PC-9 (cell line): ENCODE results near the gene LRRC1.
A peak's percentile ranks its signal among the peaks of the same experiment; 100 is the strongest.

ENCODE experiments used
- EZH2 ChIP-seq: fragments of 200-600 bp; sonication (generic); IDR thresholded peaks from 2 replicates; pipeline ENCODE4 v1.8.0; 2017; ENCODE audit warnings: antibody characterized with exemption, low read depth
- TF ChIP-seq, protein P1 (sequence below): fragments of 200-600 bp; sonication (generic); conservative IDR thresholded peaks from 2 replicates; pipeline ENCODE4 v1.6.1; 2017; ENCODE audit warnings: mixed run types, antibody characterized with exemption, mild to moderate bottlenecking, moderate library complexity

GRCh38 chr6:53956068-53956711 is 161.4 kb downstream of the LRRC1 start:
- TF ChIP-seq, protein P1, sequence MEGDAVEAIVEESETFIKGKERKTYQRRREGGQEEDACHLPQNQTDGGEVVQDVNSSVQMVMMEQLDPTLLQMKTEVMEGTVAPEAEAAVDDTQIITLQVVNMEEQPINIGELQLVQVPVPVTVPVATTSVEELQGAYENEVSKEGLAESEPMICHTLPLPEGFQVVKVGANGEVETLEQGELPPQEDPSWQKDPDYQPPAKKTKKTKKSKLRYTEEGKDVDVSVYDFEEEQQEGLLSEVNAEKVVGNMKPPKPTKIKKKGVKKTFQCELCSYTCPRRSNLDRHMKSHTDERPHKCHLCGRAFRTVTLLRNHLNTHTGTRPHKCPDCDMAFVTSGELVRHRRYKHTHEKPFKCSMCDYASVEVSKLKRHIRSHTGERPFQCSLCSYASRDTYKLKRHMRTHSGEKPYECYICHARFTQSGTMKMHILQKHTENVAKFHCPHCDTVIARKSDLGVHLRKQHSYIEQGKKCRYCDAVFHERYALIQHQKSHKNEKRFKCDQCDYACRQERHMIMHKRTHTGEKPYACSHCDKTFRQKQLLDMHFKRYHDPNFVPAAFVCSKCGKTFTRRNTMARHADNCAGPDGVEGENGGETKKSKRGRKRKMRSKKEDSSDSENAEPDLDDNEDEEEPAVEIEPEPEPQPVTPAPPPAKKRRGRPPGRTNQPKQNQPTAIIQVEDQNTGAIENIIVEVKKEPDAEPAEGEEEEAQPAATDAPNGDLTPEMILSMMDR: peak; percentile 88
- TF ChIP-seq EZH2: no peak
